Measurements from ENCODE around the gene SETBP1. TPM values are rescaled to one million over a fixed set of nuclear protein-coding genes. Genes with fewer than 3 reads are reported as not detected.
"Not testable (repeated sequence)": the region's sequence is repeated elsewhere in the genome, so short reads cannot be mapped to it uniquely, and the experiment has no call there.

The SETBP1 gene
- polyA plus RNA-seq, 1 experiment = 2.9 TPM

GRCh38 chr18:44796429-44797428 is 116.0 kb downstream of the SETBP1 start:
- Histone ChIP-seq H3K27me3 (ENCODE audit: control insufficient read depth, insufficient read depth, low read length) (no peaks in the 10 kb centered on the region), H3K4me3 (ENCODE audit: low read depth, low read length) (no peak overlapping the region), H3K36me3 (ENCODE audit: control insufficient read depth, insufficient read depth, low read length) (no peaks in the 10 kb centered on the region)
- no peak for DNase-seq (ENCODE audit: low read depth)
- ChIA-PET POLR2A (no interaction called here), CTCF (interaction anchor here (1.9 kb wide), 1 partner anchor 12 kb away, joined by 5 read pairs; no protein-coding TSS in a partner anchor)
- no peak for TF ChIP-seq CTCF (IDR thresholded peaks at IDR 0.05; ENCODE audit: insufficient read depth, low read depth, low read length)

GRCh38 chr18:44798433-44799048 is 117.9 kb downstream of the SETBP1 start:
- CTCF ChIA-PET = no interaction called here

GRCh38 chr18:44799382-44799906 is 118.8 kb downstream of the SETBP1 start:
- ChIA-PET POLR2A (no interaction called here), CTCF (interaction anchor here (0.9 kb wide), 1 partner anchor 9 kb away, joined by 3 read pairs; no protein-coding TSS in a partner anchor)
- Histone ChIP-seq H3K36me3 (ENCODE audit: control insufficient read depth, insufficient read depth, low read length) (no peaks in the 10 kb centered on the region), H3K27me3 (ENCODE audit: control insufficient read depth, insufficient read depth, low read length) (no peaks in the 10 kb centered on the region), H3K4me3 (ENCODE audit: low read depth, low read length) (no peak overlapping the region)
- no peak for DNase-seq (ENCODE audit: low read depth)
- no peak for TF ChIP-seq CTCF (IDR thresholded peaks at IDR 0.05; ENCODE audit: insufficient read depth, low read depth, low read length)

More at GRCh38 chr18:44798433-44799048, 117.9 kb downstream of the SETBP1 start:
- no peak overlapping the region for H3K4me3 ChIP-seq (ENCODE audit: low read depth, low read length)
- H3K36me3 ChIP-seq (ENCODE audit: control insufficient read depth, insufficient read depth, low read length) = no peaks in the 10 kb centered on the region
- no peaks in the 10 kb centered on the region for H3K27me3 ChIP-seq (ENCODE audit: control insufficient read depth, insufficient read depth, low read length)
- no peak for TF ChIP-seq CTCF (IDR thresholded peaks at IDR 0.05; ENCODE audit: insufficient read depth, low read depth, low read length)
- POLR2A ChIA-PET = no interaction called here
- no peak for DNase-seq (ENCODE audit: low read depth)

- DNase-seq (ENCODE audit: low read depth) = no peak
- CTCF ChIA-PET = interaction anchor here (0.9 kb wide), 1 partner anchor 8 kb away, joined by 3 read pairs; no protein-coding TSS in a partner anchor
- no peak overlapping the region for H3K4me3 ChIP-seq (ENCODE audit: low read depth, low read length)
- H3K36me3 ChIP-seq (ENCODE audit: control insufficient read depth, insufficient read depth, low read length) = no peaks in the 10 kb centered on the region
- H3K27me3 ChIP-seq (ENCODE audit: control insufficient read depth, insufficient read depth, low read length) = no peaks in the 10 kb centered on the region; the same call in 1 of the 2 replicates
- TF ChIP-seq CTCF (IDR thresholded peaks at IDR 0.05; ENCODE audit: insufficient read depth, low read depth, low read length) = no peak
- POLR2A ChIA-PET = no interaction called here
Observed at GRCh38 chr18:44799907-44800421, 119.3 kb downstream of the SETBP1 start.

GRCh38 chr18:44800766-44801165 is 120.1 kb downstream of the SETBP1 start:
- H3K36me3 ChIP-seq (ENCODE audit: control insufficient read depth, insufficient read depth, low read length); H3K27me3 ChIP-seq (ENCODE audit: control insufficient read depth, insufficient read depth, low read length); DNase-seq (ENCODE audit: low read depth); CTCF ChIA-PET; POLR2A ChIA-PET; H3K4me3 ChIP-seq (ENCODE audit: low read depth, low read length): not testable (repeated sequence)

Data from BJ (cell line).